Gastroesophageal sphincter (tissue), 3 donors: ENCODE measurements around the gene RFT1.

Experiments used
- POLR2AphosphoS5 ChIP-seq: sonication (generic); formaldehyde crosslinking; IDR thresholded peaks from one replicate; pipeline ENCODE4 v1.6.1; 2017; ENCODE audit warnings: antibody characterized with exemption
- TF ChIP-seq, protein P1 (sequence below), 4 experiments: fragments of 200-600 bp in 2 of 4; fragments of 450-650 bp in 2 of 4; sonication (generic) in 1 of 4; IDR thresholded peaks; one replicate each; pipeline ENCODE4 v1.5.1; 2017 to 2019; ENCODE audit warnings: antibody characterized with exemption in 4 of 4, mild to moderate bottlenecking in 2 of 4, moderate library complexity in 2 of 4

DNA sequence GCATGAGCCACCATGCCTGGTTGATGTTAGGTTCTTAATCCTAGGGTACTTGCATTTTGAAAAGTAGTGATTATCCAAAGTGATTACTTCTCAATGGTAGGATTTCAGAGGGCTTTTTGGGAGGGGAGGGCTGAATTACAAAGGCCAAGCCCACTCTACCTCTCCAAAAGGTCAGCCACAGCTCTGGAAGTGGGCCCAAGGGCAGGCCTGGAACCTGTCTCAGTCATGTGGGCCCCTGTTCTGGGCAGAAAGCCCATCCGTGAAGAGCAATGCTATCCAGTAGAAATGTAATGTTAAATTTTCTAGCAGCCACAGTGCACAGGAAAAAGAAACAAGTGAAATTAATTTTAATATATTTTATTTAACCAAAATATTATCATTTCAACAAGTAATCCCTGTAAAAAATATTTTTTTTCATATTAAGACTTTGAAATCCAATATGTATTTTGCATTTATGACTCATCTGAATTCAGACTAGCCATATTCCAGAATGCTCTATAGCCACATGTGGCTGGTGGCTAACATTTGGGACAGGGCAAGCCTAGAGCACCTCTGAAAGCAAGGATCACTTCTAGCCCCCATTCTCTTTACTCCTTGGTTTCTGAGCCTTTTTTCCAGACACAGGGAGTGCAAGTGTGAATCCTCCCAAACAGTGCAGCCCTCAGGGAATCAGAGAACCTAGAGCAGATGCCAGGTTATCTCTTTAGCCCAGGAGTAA lies 16.8 kb downstream of the RFT1 start:
- TF ChIP-seq, protein P1, sequence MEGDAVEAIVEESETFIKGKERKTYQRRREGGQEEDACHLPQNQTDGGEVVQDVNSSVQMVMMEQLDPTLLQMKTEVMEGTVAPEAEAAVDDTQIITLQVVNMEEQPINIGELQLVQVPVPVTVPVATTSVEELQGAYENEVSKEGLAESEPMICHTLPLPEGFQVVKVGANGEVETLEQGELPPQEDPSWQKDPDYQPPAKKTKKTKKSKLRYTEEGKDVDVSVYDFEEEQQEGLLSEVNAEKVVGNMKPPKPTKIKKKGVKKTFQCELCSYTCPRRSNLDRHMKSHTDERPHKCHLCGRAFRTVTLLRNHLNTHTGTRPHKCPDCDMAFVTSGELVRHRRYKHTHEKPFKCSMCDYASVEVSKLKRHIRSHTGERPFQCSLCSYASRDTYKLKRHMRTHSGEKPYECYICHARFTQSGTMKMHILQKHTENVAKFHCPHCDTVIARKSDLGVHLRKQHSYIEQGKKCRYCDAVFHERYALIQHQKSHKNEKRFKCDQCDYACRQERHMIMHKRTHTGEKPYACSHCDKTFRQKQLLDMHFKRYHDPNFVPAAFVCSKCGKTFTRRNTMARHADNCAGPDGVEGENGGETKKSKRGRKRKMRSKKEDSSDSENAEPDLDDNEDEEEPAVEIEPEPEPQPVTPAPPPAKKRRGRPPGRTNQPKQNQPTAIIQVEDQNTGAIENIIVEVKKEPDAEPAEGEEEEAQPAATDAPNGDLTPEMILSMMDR (IDR thresholded peaks at IDR 0.05), result no peak
- peak; percentile 21 for TF ChIP-seq POLR2AphosphoS5
